H1 (cell line): ENCODE measurements around the gene KIAA1614. TPM values are rescaled to one million over a fixed set of nuclear protein-coding genes. Genes with fewer than 3 reads are reported as not detected.

Experiments used
- CTCF ChIA-PET: fragments of 300-600 bp; sonication (Branson Sonifier 250); formaldehyde crosslinking; loops from one replicate; lab custom pipeline; 2021; ENCODE audit not compliant: partially characterized antibody; lab: Charles Lee
- POLR2A ChIA-PET: fragments of 300-600 bp; sonication (Branson Sonifier 250); formaldehyde crosslinking; loops from one replicate; lab custom pipeline; 2021; ENCODE audit warnings: inconsistent platforms; ENCODE audit not compliant: partially characterized antibody; lab: Charles Lee
- DNase-seq, 2 experiments: peaks; one replicate each; pipeline versions ENCODE4 v3.0.0 to v3.0.0-alpha.2; 2010 to 2022; ENCODE audit warnings: low spot score in 2 of 2, low read depth in 1 of 2, mixed read lengths in 1 of 2
- FAIRE-seq: peaks from 2 replicates; lab custom pipeline; 2011; peaks lifted over from hg19 to GRCh38; lab: Jason Lieb, UNC
- H2AFZ ChIP-seq: 2 replicates; pipeline ENCODE4 v1.8.1; 2012; ENCODE audit warnings: low read length, inconsistent platforms
- H2AK5ac ChIP-seq: 2 replicates; pipeline ENCODE4 v1.6.1; 2013; ENCODE audit warnings: low read depth, low read length
- H2BK120ac ChIP-seq: replicated peaks from 2 replicates; pipeline ENCODE3; 2013; ENCODE audit warnings: low read depth, low read length, inconsistent platforms
- H2BK12ac ChIP-seq: 2 replicates; pipeline ENCODE4 v1.6.1; 2013; ENCODE audit warnings: low read depth, low read length
- H2BK15ac ChIP-seq: 2 replicates; pipeline ENCODE4 v1.6.1; 2013; ENCODE audit warnings: low read length
- H2BK20ac ChIP-seq: 2 replicates; pipeline ENCODE4 v1.6.1; 2013; ENCODE audit warnings: low read length
- H2BK5ac ChIP-seq: 2 replicates; pipeline ENCODE4 v1.6.1; 2013; ENCODE audit warnings: low read depth, low read length
- H3K14ac ChIP-seq: 2 replicates; pipeline ENCODE4 v1.6.1; 2013; ENCODE audit warnings: inconsistent platforms; ENCODE audit not compliant: insufficient read length
- H3K18ac ChIP-seq: 2 replicates; pipeline ENCODE4 v1.6.1; 2013; ENCODE audit warnings: low read length; ENCODE audit errors: extremely low read depth
- H3K23ac ChIP-seq: 2 replicates; pipeline ENCODE4 v1.6.1; 2013; ENCODE audit warnings: inconsistent platforms; ENCODE audit not compliant: insufficient read length
- H3K23me2 ChIP-seq: 2 replicates; pipeline ENCODE4 v1.6.1; 2013; ENCODE audit warnings: low read depth, low read length
- H3K27ac ChIP-seq: 2 replicates; pipeline ENCODE4 v1.6.1; 2011; ENCODE audit warnings: low read depth, low read length, inconsistent platforms
- H3K27me3 ChIP-seq, 4 experiments: replicated peaks in 1 of 4; 1 replicate in 1 of 4; 2 replicates in 3 of 4; pipeline versions ENCODE4 v1.6.1 to v1.8.1; 2011 to 2013; ENCODE audit warnings: low read length in 3 of 4, mild to moderate bottlenecking in 3 of 4, inconsistent platforms in 2 of 4, mixed read lengths in 2 of 4, moderate library complexity in 1 of 4; ENCODE audit not compliant: control insufficient read depth in 3 of 4, insufficient read depth in 3 of 4; ENCODE audit errors: extremely low read depth in 1 of 4
- H3K36me3 ChIP-seq, 4 experiments: 2 replicates each; pipeline versions ENCODE4 v1.6.1 to v1.8.1; 2011 to 2013; ENCODE audit warnings: mild to moderate bottlenecking in 4 of 4, low read length in 3 of 4, moderate library complexity in 2 of 4, control low read depth in 1 of 4, inconsistent platforms in 1 of 4; ENCODE audit not compliant: insufficient read depth in 4 of 4, control insufficient read depth in 2 of 4
- H3K4ac ChIP-seq: replicated peaks from 2 replicates; pipeline ENCODE3; 2013; ENCODE audit warnings: low read length, low read depth, mixed read lengths, inconsistent platforms; ENCODE audit not compliant: insufficient read length
- H3K4me1 ChIP-seq, 4 experiments: replicated peaks in 1 of 4; 1 replicate in 1 of 4; 2 replicates in 3 of 4; pipeline versions ENCODE4 v1.6.1 to v1.8.1; 2011 to 2013; ENCODE audit warnings: low read length in 3 of 4, inconsistent platforms in 2 of 4, mixed read lengths in 1 of 4; ENCODE audit not compliant: insufficient read depth in 4 of 4, control insufficient read depth in 3 of 4
- H3K4me2 ChIP-seq, 2 experiments: 2 replicates each; pipeline versions ENCODE4 v1.6.1 to v1.8.1; 2011 to 2013; ENCODE audit warnings: low read depth in 2 of 2, low read length in 2 of 2, control low read depth in 1 of 2, inconsistent platforms in 1 of 2, mild to moderate bottlenecking in 1 of 2; ENCODE audit not compliant: insufficient read depth in 1 of 2
- H3K4me3 ChIP-seq, 4 experiments: fragments of 200-600, 300-600 bp in 1 of 4; sonication (generic), shearing (Covaris generic), sonication (Bioruptor Twin) in 1 of 4; 2 replicates each; pipeline versions ENCODE4 v1.5.1 to v1.8.1; 2011 to 2016; ENCODE audit warnings: low read length in 4 of 4, low read depth in 3 of 4, control low read depth in 2 of 4, inconsistent platforms in 2 of 4, mild to moderate bottlenecking in 2 of 4, mixed read lengths in 1 of 4, moderate library complexity in 1 of 4; ENCODE audit not compliant: insufficient read depth in 2 of 4; ENCODE audit errors: extremely low read depth in 1 of 4
- H3K56ac ChIP-seq: replicated peaks from 2 replicates; pipeline ENCODE3; 2013; ENCODE audit warnings: low read depth, mild to moderate bottlenecking, mixed read lengths, low read length, inconsistent platforms; ENCODE audit not compliant: insufficient read length
- H3K79me1 ChIP-seq: 2 replicates; pipeline ENCODE4 v1.6.1; 2013; ENCODE audit warnings: low read depth, low read length, control low read depth
- H3K79me2 ChIP-seq, 2 experiments: 2 replicates each; pipeline versions ENCODE4 v1.6.1 to v1.8.1; 2012 to 2013; ENCODE audit warnings: low read length in 2 of 2, mild to moderate bottlenecking in 2 of 2, inconsistent platforms in 1 of 2; ENCODE audit not compliant: insufficient read depth in 2 of 2, control insufficient read depth in 1 of 2
- H3K9ac ChIP-seq, 4 experiments: replicated peaks in 1 of 4; 1 replicate in 1 of 4; 2 replicates in 3 of 4; pipeline versions ENCODE4 v1.6.1 to v1.8.1; 2011 to 2013; ENCODE audit warnings: low read depth in 3 of 4, low read length in 3 of 4, control low read depth in 2 of 4, mild to moderate bottlenecking in 2 of 4, moderate library complexity in 2 of 4, inconsistent platforms in 1 of 4; ENCODE audit errors: extremely low read depth in 1 of 4
- H3K9me3 ChIP-seq, 2 experiments: 2 replicates each; pipeline versions ENCODE4 v1.6.1 to v1.8.1; 2012 to 2013; ENCODE audit warnings: mild to moderate bottlenecking in 2 of 2, moderate library complexity in 2 of 2, control low read depth in 1 of 2, inconsistent platforms in 1 of 2, low read depth in 1 of 2, low read length in 1 of 2, mixed read lengths in 1 of 2; ENCODE audit not compliant: insufficient read depth in 2 of 2
- H4K20me1 ChIP-seq, 2 experiments: replicated peaks in 1 of 2; 2 replicates each; pipeline versions ENCODE3 to v1.8.1; 2011 to 2013; ENCODE audit warnings: inconsistent platforms in 2 of 2, low read length in 2 of 2, mild to moderate bottlenecking in 1 of 2; ENCODE audit not compliant: insufficient read depth in 2 of 2, control insufficient read depth in 1 of 2
- H4K5ac ChIP-seq: 2 replicates; pipeline ENCODE4 v1.6.1; 2013; ENCODE audit warnings: low read length, low read depth, mixed read lengths, inconsistent platforms; ENCODE audit not compliant: insufficient read length
- H4K8ac ChIP-seq: 2 replicates; pipeline ENCODE4 v1.8.0; 2013; ENCODE audit warnings: mild to moderate bottlenecking, moderate library complexity, low read length, inconsistent platforms; ENCODE audit not compliant: insufficient read depth; ENCODE audit errors: extremely low read depth
- H4K91ac ChIP-seq: replicated peaks from 2 replicates; pipeline ENCODE3; 2013; ENCODE audit warnings: low read length, mixed read lengths, inconsistent platforms; ENCODE audit not compliant: insufficient read length
- BRCA1 ChIP-seq: IDR thresholded peaks from 2 replicates; pipeline ENCODE4 v1.6.1; 2012; ENCODE audit warnings: low read depth, low read length, improper control_type of control experiment
- KDM1A ChIP-seq: fragments of 200-600, 300-600 bp; sonication (generic); IDR thresholded peaks from 2 replicates; pipeline ENCODE4 v1.7.1; 2016; ENCODE audit warnings: mild to moderate bottlenecking, low read length, borderline replicate concordance
- WGBS, 2 experiments: shearing (Covaris generic) in 1 of 2; methylation state at CpG; one replicate each; pipeline versions ENCODE4 v1.1.6 to v1.1.7; 2013 to 2015; ENCODE audit warnings: low lambda C conversion rate in 2 of 2, mixed read lengths in 2 of 2, inconsistent platforms in 1 of 2, low coverage in 1 of 2, missing lambda C conversion rate in 1 of 2; ENCODE audit not compliant: insufficient replicate concordance in 2 of 2, insufficient coverage in 1 of 2, insufficient read length in 1 of 2; ENCODE audit errors: extremely low coverage in 1 of 2, missing lambda C conversion rate in 1 of 2; 5-methylcytosine and 5-hydroxymethylcytosine counted together
- polyA plus RNA-seq, 7 experiments: library from polyadenylated mRNA; depleted of rRNA in 3 of 7; stranded (reverse) in 5 of 7; unstranded in 2 of 7; fragments of >200 nt in 5 of 7; fragments of 200-250 nt in 2 of 7; gene quantifications; 1 replicate in 5 of 7; 2 replicates in 1 of 7; 4 replicates in 1 of 7; pipeline versions ENCODE4 v1.2.1 to v1.2.3, GENCODE V29; 2011 to 2013; ENCODE audit warnings: missing spikeins in 2 of 7, mixed read lengths in 2 of 7
- total RNA-seq: library from RNA; stranded (reverse); fragmentation: NEBNext Ultra II Directional; extraction: Animal tissue kit (Norgen Biotek cat#: 25700); gene quantifications from 2 replicates; pipeline ENCODE4 v1.2.1, GENCODE V29; 2021

KIAA1614 gene
- total and polyA plus RNA-seq, 2 of the 8 experiments (the other 6 are each of a cell fraction or from before 2014, with no cell fraction given): 1.3 to 3.1 TPM

GRCh38 chr1:180893614-180894013 lies 19.1 kb upstream of the KIAA1614 start:
- Histone ChIP-seq H3K27me3 (no peaks in the 10 kb centered on the region), H4K20me1 (no peaks in the 10 kb centered on the region)
- no peak for FAIRE-seq

More at GRCh38 chr1:180893614-180894013, 19.1 kb upstream of the KIAA1614 start:
- no peaks in the 10 kb centered on the region for H3K79me1 ChIP-seq
- H3K79me2 ChIP-seq: no peaks in the 10 kb centered on the region
- no peaks in the 10 kb centered on the region for H3K23me2 ChIP-seq
- H3K36me3 ChIP-seq: no peaks in the 10 kb centered on the region
- no peak overlapping the region for H3K4me3 ChIP-seq
- no peak overlapping the region for H2BK12ac ChIP-seq
- no peak overlapping the region for H3K27ac ChIP-seq
- POLR2A ChIA-PET: no interaction called here
- no peak overlapping the region for H3K4ac ChIP-seq
- H2BK20ac ChIP-seq: no peak overlapping the region
- TF ChIP-seq BRCA1: no peak
- TF ChIP-seq KDM1A: no peak
- no peak overlapping the region for H4K5ac ChIP-seq
- H2BK15ac ChIP-seq: no peak overlapping the region
- H2AFZ ChIP-seq: no peak overlapping the region
- no peak overlapping the region for H2AK5ac ChIP-seq
- H4K8ac ChIP-seq: no peak overlapping the region
- peaks cover 0 to 4% (median 0%) of the 10 kb centered on the region in 4 experiments; a peak in 1 of 7 replicates for H3K4me1 ChIP-seq
- CTCF ChIA-PET: no interaction called here
- no peak overlapping the region for H3K4me2 ChIP-seq
- no peak overlapping the region for H3K23ac ChIP-seq
- DNase-seq: peak in 1 of 2 experiments; percentile 35
- no peak overlapping the region for H3K9ac ChIP-seq
- H2BK120ac ChIP-seq: no peak overlapping the region
- H3K56ac ChIP-seq: no peak overlapping the region
- H3K9me3 ChIP-seq: no peaks in the 10 kb centered on the region
- H4K91ac ChIP-seq: no peak overlapping the region
- 82% methylated on average over 3 of the region's 3 CpGs; no CpG with 5 or more reads in 1 of the 2 experiments for WGBS, 2 experiments
- no peak overlapping the region for H3K14ac ChIP-seq
- H3K18ac ChIP-seq: no peak overlapping the region
- H2BK5ac ChIP-seq: no peak overlapping the region
